B cell (primary cell): Measurements from ENCODE around the gene PRRG1.

Source experiments
- CTCF ChIP-seq: fragments of 200-600 bp; IDR thresholded peaks from one replicate; pipeline ENCODE4 v1.8.0; 2022; ENCODE audit warnings: antibody characterized with exemption, mild to moderate bottlenecking
- EZH2 ChIP-seq: IDR thresholded peaks from 2 replicates; pipeline ENCODE4 v1.6.1; 2012; ENCODE audit warnings: borderline replicate concordance, low read depth, mild to moderate bottlenecking, moderate library complexity, low read length; ENCODE audit not compliant: insufficient read depth, poor library complexity, severe bottlenecking

- TF ChIP-seq CTCF (no peak), EZH2 (no peak)
Observed at GRCh38 chrX:37348231-37348970, 763 bp upstream of the PRRG1 start.
